AG04450 (cell line): ENCODE results near the gene MAGEA8. TPM values are rescaled to one million over a fixed set of nuclear protein-coding genes. Genes with fewer than 3 reads are reported as not detected.

Experiments
- CTCF ChIA-PET: fragments of 300-600, 350-600 bp; formaldehyde crosslinking; extraction: SDS; loops from one replicate; lab custom pipeline; 2022; ENCODE audit warnings: antibody characterized with exemption, inconsistent platforms; lab: Charles Lee
- POLR2A ChIA-PET: fragments of 350-600 bp; formaldehyde crosslinking; extraction: SDS; loops from one replicate; lab custom pipeline; 2021; ENCODE audit warnings: antibody characterized with exemption, inconsistent platforms; lab: Yijun Ruan, JAX
- DNase-seq: peaks from one replicate; pipeline ENCODE4 v3.0.0-alpha.2; 2011; ENCODE audit warnings: low read depth, low spot score
- H3K27ac ChIP-seq: one replicate; pipeline ENCODE4 v1.5.1; 2012; ENCODE audit warnings: low read depth, low read length, control low read depth
- H3K27me3 ChIP-seq: one replicate; pipeline ENCODE4 v1.6.0; 2012; ENCODE audit warnings: low read length; ENCODE audit not compliant: control insufficient read depth, insufficient read depth
- H3K4me3 ChIP-seq: 2 replicates; pipeline ENCODE4 v1.5.1; 2011; ENCODE audit warnings: mild to moderate bottlenecking, low read depth, low read length, control low read depth
- H3K9me3 ChIP-seq: 2 replicates; pipeline ENCODE4 v1.5.1; 2012; ENCODE audit warnings: low read length; ENCODE audit not compliant: control insufficient read depth, insufficient read depth
- CTCF ChIP-seq: IDR thresholded peaks from 2 replicates; pipeline ENCODE4 v1.5.1; 2011; ENCODE audit warnings: low read depth, low read length, control low read depth, inconsistent platforms
- polyA plus RNA-seq: library from polyadenylated mRNA; depleted of rRNA; stranded (reverse); fragments of >200 nt; gene quantifications from 2 replicates; pipeline ENCODE4 v1.2.3, GENCODE V29; 2011

MAGEA8 gene
- polyA plus RNA-seq, 1 experiment, result not detected

- CTCF ChIA-PET, result no interaction called here
- no peak for DNase-seq
- Histone ChIP-seq H3K4me3 (no peak overlapping the region), H3K27ac (no peak overlapping the region), H3K27me3 (no peaks in the 10 kb centered on the region), H3K9me3 (no peaks in the 10 kb centered on the region)
- POLR2A ChIA-PET, result no interaction called here
- no peak for TF ChIP-seq CTCF
These were observed 13.5 kb upstream of the MAGEA8 start for GRCh38 chrX:149867488-149867887.

GRCh38 chrX:149870840-149871239 is 10.1 kb upstream of the MAGEA8 start:
- ChIA-PET POLR2A (no interaction called here), CTCF (interaction anchor here (0.5 kb wide), 1 partner anchor 716 kb away, joined by 6 read pairs; no protein-coding TSS in a partner anchor)
- Histone ChIP-seq H3K27me3 (no peaks in the 10 kb centered on the region), H3K27ac (no peak overlapping the region), H3K9me3 (no peaks in the 10 kb centered on the region), H3K4me3 (no peak overlapping the region)
- no peak for DNase-seq
- TF ChIP-seq CTCF, result no peak

- TF ChIP-seq CTCF, result no peak
- no peak for DNase-seq
- Histone ChIP-seq H3K9me3 (no peaks in the 10 kb centered on the region), H3K4me3 (no peak overlapping the region), H3K27me3 (no peaks in the 10 kb centered on the region), H3K27ac (no peak overlapping the region)
- CTCF ChIA-PET, result interaction anchor here (0.5 kb wide), 1 partner anchor 715 kb away, joined by 6 read pairs; no protein-coding TSS in a partner anchor
- POLR2A ChIA-PET, result no interaction called here
These were observed 9.6 kb upstream of the MAGEA8 start for GRCh38 chrX:149871433-149871832.

- DNase-seq, result no peak
- H3K4me3 ChIP-seq, result no peak overlapping the region
- H3K27me3 ChIP-seq, result no peaks in the 10 kb centered on the region
- peak; percentile 15; the same call in 1 of the 2 replicates for TF ChIP-seq CTCF
- no peak overlapping the region for H3K27ac ChIP-seq
- no peaks in the 10 kb centered on the region for H3K9me3 ChIP-seq
- ChIA-PET POLR2A (no interaction called here), CTCF (no interaction called here)
These were observed 9.0 kb upstream of the MAGEA8 start for GRCh38 chrX:149871940-149872339.

- ChIA-PET POLR2A (no interaction called here), CTCF (interaction anchor here (1.5 kb wide), 1 partner anchor 61 kb away, joined by 3 read pairs; the partner anchor contains the start of gene EOLA2)
- H3K27me3 ChIP-seq, result no peaks in the 10 kb centered on the region
- H3K9me3 ChIP-seq, result no peaks in the 10 kb centered on the region
- no peak for TF ChIP-seq CTCF
- no peak for DNase-seq
- no peak overlapping the region for H3K4me3 ChIP-seq
- no peak overlapping the region for H3K27ac ChIP-seq
These were observed 3.8 kb upstream of the MAGEA8 start for GRCh38 chrX:149877157-149877556.
